Non-pigmented ciliary epithelial cell (primary cell): Measurements from ENCODE around the gene ASPG.

Source experiments
- DNase-seq: peaks from one replicate; pipeline ENCODE4 v3.0.0-alpha.2; 2010; ENCODE audit warnings: low read depth

The ASPG gene

DNA sequence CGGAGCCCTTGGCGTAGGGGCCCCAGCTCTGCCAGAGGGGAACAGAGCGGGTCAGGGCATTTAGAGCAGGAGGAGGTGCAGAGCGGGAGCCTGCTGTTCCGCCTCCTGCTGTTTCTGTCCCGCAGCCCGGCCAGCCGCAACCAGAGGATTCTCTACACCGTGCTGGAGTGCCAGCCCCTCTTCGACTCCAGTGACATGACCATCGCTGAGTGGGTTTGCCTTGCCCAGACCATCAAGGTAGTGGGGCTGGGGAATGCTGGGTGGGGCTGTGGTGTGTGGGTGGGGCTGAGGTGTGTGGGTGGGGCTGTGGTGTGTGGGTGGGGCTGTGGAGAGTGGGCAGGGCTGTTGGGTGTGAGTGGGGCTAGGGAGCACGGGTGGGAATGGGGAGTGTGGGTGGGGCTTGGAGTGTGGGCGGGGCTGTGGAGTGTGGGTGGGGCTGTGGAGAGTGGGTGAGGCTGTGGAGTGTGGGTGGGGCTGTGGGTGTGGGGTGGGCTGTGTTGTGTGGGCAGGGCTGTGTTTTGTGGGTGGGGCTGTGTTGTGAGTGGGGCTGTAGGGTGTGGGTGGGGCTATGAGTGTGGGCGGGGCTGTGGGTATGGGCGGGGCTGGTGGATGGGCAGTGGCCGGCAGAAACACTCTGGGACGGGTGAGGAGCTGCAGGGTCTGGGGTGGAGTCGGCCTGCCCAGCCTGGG is 8.0 kb downstream of the ASPG start:
- no peak for DNase-seq

DNA sequence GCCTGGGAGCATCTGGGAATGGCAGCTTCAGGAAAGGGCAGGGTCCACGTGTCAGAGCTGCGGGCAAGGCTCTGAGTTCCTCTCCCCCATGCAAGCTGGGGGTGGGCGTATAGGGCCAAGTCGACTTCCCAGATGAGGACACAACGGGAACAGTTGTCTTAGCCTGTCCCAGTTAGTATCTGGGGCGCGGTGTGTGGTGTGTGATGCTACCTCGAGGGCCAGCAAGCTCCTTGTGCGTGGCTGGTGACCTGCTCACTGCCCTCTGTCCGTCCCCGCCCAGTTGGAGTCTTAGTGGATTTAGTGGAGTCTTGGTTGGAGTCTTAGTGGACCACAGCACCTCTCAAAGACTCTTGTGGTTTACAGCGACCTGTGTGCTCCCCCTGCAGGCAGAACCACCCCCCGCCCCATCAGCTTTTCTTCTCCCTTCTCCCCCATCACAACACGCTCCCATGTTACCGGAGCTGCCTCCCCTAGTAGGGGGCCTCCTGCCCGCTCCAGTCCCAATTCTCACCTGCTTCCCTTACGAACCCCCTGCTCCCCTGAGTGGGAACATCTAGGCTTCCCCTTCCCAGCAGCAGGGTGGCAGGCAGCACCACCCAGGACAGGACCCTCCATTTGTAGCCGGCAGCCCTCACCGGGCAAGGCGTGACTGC is 8.7 kb downstream of the ASPG start:
- DNase-seq, result no peak

DNA sequence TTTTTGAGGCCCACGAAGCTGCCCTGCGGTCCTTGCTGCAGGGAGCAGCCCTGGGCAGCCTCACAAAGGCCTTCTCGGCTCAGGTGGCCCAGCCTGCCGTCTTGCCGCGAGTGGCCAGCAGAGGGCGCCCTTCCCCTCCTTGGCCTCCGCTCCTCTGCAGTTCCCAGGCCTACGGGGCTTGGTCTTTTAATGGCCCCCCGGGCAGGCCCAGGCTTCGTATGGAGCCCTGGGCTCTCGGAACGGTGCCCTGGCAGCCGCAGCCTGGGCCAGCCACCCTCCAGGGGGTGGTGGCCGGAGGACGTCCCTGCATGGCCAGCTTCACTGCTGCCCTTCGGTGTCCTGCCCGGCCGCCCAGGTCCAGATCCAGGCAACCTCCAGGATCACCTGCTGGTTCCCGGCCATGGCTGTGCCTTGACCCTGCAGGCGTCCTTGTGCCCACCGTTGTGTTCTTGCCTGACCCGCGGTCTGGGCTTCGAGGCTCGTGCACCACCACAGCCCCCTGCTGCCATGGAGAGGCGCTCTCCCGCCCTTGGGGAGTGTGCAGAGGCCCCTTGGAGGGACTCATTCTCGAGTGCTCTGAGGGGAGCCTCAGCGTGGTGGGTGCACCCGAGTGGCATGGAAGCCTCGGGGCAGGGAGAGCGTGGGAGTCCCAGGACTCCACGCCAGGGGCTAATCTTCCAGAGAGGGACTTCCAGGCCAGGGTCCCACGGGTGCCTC is 9.4 kb downstream of the ASPG start:
- no peak for DNase-seq

DNA sequence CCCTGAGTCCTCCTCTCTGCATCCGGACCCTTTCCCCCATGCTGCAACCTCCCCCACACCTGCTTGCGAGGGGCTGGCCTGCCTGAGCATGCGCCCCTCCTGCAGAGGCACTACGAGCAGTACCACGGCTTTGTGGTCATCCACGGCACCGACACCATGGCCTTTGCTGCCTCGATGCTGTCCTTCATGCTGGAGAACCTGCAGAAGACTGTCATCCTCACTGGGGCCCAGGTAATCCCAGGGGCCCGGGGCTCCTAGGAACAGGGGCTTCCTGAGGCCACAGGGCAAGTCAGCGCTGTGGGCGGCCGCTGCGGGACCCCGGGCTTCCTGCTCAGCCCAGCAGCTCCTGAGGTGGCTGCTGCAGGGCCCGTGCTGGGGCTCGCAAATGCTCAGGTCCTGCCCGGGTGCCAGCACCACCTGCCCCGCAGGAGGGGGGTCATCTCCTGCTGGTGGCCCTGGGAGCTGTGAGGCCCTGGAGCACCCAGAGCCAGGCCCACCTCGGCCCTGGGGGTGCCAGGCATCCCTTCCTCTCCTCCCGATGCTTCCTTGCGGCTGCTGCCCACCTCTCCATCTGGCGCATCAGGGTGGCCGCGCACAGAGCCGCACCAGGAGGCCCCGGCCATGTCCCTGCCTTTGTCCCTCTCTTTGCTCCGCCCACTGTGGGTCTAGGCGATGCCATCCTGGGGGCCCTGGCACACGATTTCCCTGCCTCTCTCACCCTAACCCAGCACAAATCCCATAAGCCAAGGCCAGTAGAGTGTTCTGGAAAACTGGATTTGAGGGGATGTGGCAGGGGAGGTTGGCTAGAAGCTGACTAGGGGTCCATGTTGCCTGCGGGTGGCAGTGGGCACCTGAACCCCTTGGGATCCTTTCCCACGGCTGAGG is 10.2 kb downstream of the ASPG start:
- no peak for DNase-seq

DNA sequence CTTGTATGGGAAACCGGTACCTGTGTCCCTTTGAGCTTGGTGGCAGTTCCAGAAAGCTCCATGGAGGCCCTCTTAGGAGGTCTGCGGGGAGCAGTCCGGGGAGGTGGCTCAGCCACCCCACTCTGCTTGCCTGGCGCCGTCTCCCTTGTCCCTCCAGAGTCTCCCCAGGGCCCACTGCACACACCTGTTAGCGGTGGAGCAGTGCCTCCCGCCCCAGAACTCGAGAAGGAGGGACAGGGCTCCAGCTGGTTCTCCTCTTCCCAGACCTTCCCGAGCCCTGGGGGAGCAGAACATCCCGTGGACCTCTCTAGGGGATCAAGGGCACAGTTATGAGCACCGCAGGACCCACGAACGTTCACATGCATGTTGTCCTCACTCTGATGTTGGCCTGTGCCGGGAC is 10.8 kb downstream of the ASPG start:
- no peak for DNase-seq

DNA sequence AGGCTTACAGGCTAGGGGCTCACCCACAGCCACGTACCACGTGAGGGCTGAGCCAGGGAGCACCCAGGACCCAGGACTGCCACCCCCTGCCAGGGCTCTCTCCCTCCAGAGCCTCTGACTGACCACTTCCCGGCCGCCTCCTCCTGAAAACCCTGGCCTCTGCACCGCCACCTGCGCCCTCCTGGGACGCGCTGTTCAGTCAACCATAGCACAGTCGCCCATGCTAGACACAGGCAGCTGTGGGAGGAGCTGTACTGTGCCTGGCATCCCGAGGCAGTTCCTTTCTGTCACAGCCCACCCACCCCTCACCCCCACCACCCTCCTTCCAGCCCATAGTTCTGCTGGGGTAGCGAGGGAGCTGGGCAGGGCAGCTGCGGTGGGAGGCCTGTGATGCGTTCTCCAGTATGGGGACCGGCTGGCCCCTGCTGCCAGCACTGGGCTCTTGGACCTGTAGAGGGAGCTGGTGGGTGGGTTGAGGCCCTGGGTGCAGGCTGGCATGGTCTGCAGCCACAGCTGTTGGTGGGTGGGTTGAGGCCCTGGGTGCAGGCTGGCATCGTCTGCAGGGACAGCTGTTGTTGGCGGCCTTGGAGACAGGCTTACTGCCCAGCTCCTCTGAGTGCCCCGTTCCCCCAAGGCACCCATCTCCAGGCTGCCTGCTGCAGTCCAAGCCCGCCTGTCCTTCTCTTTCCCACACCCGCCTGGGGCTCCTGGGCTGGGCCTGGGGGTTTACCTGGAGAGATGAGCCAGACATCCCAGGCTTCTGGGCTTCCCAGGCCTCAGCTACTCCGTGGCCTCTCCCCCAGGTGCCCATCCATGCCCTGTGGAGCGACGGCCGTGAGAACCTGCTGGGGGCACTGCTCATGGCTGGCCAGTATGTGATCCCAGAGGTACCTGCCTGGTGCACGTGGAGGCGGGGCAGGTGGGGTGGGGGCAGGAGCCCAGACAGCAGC is 11.5 kb downstream of the ASPG start:
- DNase-seq, result no peak

DNA sequence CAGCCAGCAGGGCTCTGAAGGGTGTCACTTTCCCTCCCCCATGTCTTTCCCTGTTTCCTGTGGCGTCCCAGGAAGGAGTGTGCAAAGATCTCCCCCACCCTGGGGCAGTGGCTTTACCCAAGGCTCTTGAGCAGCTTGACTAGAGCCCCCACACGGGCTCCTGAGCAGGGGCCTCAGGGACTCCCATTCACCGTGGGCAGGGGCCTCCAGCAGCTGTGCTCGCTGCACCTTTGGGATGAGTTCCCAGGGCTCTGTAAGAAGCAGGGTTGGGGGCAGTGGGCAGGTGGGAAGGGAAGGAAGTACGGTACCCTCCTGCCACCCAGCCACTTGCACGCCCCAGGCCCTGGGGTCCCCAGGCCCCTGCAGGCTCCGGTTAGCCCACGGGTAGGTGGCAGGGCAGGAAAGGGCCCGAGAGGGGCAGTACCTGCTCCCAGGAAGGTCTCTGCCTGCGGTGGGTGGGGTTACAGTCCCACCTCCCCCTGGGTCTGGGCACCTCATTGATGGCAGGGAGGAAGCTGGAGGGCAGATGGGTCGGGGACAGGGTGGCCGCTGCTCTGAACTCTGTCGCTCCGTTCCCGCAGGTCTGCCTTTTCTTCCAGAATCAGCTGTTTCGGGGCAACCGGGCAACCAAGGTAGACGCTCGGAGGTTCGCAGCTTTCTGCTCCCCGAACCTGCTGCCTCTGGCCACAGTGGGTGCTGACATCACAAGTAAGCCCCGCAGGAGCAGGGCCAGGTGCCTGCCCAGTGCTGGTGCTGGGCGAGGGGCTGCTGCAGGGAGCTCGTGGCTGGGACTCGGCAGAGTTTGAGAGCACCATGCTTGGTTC is 13.0 kb downstream of the ASPG start:
- DNase-seq, result no peak

DNA sequence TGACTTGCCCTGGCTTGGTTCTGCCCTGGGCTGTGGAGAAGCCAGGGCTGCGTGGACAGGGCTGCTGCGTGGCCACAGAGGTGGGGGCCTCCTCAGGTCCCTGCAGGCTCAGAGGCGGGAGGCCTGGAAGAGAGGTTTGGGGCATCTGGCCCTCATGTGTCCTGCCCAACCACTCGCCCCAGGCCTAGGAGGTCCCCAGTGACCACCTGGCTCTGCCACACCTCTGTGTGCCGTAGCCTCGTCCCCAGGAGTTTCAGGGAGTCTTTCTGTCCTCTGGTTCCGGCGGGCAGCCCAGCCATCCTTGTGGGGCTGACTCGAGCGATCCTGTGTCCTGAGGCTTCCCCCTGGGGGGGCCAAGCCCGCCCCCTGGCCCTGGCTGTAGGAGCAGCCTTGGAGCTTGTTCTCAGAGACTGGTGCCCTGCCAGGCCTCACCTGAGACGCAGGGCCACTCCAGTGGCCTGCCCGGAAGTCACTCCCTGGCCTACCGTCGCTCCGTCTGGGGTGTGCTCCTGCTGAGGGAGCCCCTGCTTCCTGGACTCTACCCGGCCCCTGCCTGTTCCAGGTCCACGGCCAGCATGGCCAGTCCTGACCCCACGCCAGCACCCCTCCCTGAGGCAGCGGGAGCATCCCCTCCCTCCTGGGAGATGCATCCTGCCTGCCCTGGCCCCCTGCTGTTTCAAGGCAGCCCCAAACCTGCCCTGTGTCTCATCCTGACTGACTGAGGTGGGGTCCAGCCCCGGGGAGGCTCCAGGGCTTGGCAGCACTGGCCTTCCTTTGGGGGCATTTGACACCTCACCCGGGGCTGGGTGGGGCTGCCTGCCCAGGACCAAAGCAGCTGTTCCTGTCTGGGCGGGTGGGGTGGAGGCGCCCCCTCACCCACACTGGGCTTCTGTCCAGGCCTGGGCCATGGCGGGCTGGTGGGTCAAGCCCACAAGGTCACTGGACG is 13.9 kb downstream of the ASPG start:
- no peak for DNase-seq

DNA sequence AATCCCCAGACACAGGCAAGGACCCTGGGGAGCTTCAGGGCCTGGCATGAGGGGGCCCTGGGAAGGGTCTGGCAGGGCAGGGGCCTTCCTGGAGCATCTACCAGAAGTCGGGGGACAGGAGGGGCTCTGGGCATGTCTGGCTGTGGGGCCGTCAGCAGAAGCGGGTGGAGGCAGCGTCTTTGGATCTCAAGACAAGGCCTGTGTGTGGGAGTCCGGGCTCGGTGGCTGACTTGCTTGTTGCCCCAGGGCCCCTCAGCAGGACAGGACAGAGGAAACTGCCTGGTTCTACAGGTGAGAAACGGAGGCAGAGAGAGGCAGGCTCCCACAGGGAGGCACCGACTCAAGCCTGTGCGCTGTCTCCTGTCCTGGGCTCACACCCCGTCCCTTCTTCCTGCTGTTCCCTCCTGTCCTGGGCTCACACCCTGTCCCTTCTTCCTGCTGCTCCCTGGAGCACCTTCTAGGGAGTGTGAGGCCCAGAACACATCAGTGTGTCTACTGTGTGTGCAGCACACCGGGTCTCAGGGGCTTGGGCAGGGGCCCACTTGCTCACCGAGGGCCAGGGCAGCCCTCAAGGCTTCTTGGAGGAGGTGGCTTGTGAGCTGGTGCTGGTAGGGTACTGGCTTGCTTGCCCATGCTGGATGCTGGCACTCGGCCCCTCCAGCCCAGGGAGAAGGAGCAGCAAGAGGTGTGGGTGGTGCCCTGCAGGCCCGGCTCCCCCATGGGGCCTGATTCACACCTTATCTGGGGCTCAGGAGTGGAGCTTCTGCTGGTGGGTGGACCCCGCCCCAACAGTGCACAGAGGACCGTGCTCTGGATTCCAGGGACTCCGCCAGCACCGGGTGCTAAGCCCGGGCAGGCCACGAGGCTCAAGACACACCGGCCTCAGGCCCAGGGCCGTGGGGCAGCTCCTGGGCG is 14.9 kb downstream of the ASPG start:
- no peak for DNase-seq

DNA sequence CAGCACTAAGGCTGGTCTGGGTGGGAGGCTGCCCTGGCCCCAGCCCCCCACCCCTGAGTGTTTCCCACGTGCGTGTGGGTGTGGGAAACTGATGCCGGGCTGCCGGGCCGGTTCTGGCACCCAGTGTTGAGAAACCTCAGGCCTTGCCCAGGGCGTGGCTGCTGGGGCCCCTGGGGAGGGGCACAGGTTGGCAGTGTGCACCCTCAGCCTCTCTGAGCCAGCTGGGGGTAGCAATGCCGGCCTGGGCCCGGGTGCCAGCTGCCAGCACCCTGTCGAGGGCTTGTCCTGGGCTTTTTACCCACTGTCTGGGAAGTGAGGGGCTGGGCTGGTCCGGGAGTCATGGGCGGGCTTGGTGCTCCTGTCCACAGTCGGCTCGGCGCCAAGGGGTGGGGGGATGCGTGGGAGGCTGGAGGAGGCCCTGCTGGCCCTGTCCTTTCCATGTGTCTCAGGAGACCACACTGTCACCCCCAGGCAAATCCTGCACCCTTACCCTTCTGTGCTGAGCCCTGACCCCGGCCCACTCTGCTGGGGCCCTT is 15.7 kb downstream of the ASPG start:
- no peak for DNase-seq

DNA sequence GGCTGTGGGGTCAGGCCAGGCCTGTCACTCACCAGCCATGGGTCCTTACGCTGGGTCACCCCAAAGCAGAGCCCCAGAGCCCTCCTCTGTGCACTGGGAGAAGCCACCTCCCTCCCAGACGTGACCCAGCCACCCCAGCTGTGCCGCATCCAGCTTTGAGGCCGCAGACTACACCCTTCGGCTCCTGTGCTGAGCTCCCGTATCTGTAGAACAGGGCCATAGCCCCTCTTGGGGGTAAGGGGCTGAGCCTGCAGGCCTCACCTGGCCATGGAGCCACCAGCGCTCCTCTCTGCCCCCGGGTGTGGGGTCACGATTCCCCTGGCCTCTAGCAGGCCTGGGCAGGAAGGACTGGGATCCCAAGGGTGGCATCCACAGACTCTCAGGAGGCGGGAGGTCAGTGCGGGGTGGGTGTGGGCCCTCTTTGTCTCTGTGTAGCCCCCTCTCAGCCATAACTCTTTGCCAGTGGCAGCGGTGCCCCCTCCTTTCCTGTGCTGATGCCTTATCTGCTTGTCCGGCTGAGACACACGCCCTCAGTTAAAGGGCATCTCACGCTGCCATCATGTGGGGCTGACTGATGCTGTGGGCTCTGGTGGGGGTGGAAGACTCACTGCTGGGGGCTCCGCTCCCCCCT is 16.3 kb downstream of the ASPG start:
- DNase-seq, result no peak

DNA sequence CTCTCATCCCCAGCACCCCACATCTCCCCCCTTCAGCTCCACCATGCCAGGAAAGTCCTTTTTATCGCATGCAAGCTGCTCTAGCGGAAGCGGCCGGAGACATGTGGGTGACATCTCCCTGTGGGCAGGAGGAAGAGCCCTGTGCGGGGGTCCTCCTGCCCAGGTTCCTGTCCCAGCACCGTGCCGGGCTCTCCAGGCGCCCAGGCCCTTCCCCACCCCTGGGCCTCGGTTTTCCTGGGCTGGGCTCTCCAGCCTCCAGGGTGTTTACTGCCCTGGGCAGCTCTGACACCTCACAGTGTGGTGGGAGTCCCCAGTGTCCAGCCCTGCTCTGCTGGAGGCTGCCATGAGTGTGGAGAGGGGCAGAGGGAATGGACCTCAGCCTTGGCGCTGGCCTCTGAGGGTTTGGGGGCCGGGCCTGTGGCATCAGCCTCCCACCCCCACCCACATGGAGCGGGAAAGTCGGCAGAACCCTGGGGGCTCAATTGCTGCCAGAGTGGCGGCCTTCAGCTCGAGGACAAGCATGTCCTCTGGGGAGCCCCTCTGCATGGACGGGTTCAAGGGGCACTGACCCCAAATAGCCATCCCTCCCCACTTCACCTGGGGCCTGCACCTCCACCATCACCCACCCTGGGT is 16.9 kb downstream of the ASPG start:
- no peak for DNase-seq

DNA sequence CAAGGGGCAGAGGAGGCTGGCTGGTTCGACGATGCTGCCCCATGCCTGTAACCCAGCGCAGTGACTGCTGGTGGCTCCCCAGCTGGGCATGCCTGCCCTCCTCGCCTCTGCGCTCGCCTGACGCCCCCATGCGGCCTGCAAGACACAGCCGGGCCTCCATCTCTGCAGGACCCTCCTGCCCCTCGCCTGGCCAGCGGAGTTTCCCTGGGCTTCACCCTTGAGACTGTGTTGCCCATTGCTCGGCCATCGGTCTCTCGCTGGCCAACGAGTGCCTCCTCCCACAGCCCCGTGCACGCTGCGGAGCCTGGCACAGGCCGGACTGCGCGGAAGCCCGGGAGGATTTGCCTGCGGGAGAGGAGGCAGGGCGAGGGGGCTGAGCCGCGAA is 17.6 kb downstream of the ASPG start:
- no peak for DNase-seq

DNA sequence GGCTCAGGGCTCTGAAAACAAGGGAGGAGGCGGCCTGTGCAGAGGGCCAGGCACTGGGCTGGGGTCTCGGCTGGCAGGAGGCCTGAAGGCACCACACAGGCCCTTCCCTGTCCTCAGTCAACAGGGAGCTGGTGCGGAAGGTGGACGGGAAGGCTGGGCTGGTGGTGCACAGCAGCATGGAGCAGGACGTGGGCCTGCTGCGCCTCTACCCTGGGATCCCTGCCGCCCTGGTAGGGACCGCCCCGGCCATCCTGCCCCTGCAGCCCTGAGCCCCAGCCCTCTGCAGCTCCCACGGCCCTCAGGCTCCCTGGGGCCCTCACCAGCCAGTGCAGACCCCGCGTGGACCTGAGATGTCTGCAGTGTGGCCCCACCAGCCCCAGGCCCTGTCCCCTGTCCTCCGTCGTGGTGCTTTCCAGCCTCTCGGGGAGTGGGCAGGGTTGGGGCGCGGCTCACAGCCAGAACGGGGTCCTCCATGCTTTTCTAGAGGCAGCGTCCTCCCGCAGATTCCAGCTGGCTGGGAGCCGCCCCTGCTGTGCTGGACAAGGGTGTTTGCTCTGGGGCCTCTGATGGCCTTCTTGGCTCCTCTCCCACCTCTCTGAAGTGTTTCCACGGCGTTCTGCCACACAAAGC is 18.1 kb downstream of the ASPG start:
- DNase-seq, result no peak

DNA sequence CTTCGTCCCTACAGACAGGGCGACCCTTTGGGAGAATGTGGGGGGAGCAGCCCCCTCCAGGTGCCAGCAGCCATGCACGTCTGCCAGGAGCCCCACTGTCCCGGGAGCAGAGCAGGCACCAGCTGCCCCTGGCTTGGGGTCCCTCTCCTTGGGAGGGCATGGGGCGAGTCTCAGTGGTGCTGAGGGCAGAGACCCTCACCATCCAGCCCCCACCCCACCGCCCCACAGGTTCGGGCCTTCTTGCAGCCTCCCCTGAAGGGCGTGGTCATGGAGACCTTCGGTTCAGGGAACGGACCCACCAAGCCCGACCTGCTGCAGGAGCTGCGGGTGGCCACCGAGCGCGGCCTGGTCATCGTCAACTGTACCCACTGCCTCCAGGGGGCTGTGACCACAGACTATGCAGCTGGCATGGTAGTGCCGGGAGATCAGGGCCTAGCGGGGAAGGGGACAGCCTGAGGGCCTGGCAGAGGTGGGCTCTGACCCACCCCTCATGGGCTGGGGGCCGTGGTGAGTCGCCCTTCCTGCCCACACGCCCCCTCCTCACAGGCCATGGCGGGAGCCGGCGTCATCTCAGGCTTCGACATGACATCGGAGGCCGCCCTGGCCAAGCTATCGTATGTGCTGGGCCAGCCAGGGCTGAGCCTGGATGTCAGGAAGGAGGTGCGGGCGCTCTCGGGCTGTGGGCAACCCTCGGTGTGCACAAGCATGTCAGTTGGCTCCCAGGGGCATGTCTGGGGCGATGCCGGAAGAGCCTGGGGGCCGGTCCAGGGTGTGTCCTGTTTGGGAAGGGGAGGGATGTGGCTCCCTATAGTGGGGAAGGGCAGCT is 18.8 kb downstream of the ASPG start:
- no peak for DNase-seq
